Activated CD4-positive, CD25-positive, alpha-beta regulatory T cell (primary cell): ENCODE measurements around the gene KIF3B.
"Not testable (repeated sequence)": the region's sequence is repeated elsewhere in the genome, so short reads cannot be mapped to it uniquely, and the experiment has no call there.

Source experiments
- DNase-seq, 4 experiments: peaks; one replicate each; lab custom pipeline; 2025; lab: John Stamatoyannopoulos, UW

Gene KIF3B

GRCh38 chr20:32296412-32296811, 19.0 kb downstream of the KIF3B start:
- no peak for DNase-seq

- DNase-seq: no peak
Measured at GRCh38 chr20:32296819-32297420, 19.5 kb downstream of the KIF3B start.

- no peak for DNase-seq
Measured at GRCh38 chr20:32297439-32297838, 20.0 kb downstream of the KIF3B start.

GRCh38 chr20:32300647-32301046, 23.2 kb downstream of the KIF3B start:
- DNase-seq: no peak

- no peak for DNase-seq
Measured at GRCh38 chr20:32301719-32302506, 24.5 kb downstream of the KIF3B start.

- no peak for DNase-seq
Measured at GRCh38 chr20:32302507-32302872, 25.0 kb downstream of the KIF3B start.

- no peak for DNase-seq
Measured at GRCh38 chr20:32304131-32304746, 26.8 kb downstream of the KIF3B start.

GRCh38 chr20:32312718-32313424, 35.4 kb downstream of the KIF3B start:
- no peak for DNase-seq

GRCh38 chr20:32314768-32315167, 37.3 kb downstream of the KIF3B start:
- no peak for DNase-seq

- DNase-seq: no peak
Measured at GRCh38 chr20:32315399-32315798, 37.9 kb downstream of the KIF3B start.

- no peak for DNase-seq
Measured at GRCh38 chr20:32315891-32316290, 38.4 kb downstream of the KIF3B start.

GRCh38 chr20:32316667-32317066, 39.2 kb downstream of the KIF3B start:
- DNase-seq: no peak

- no peak for DNase-seq
Measured at GRCh38 chr20:32319100-32319499, 41.6 kb downstream of the KIF3B start.

- DNase-seq: no peak
Measured at GRCh38 chr20:32320305-32320704, 42.9 kb downstream of the KIF3B start.

- DNase-seq: no peak
Measured at GRCh38 chr20:32321390-32321789, 43.9 kb downstream of the KIF3B start.

GRCh38 chr20:32322260-32322659, 44.8 kb downstream of the KIF3B start:
- DNase-seq: not testable (repeated sequence)

- not testable (repeated sequence) for DNase-seq
Measured at GRCh38 chr20:32323761-32324160, 46.3 kb downstream of the KIF3B start.

- no peak for DNase-seq
Measured at GRCh38 chr20:32325706-32326503, 48.5 kb downstream of the KIF3B start.

- DNase-seq: no peak
Measured at GRCh38 chr20:32326504-32326845, 49.0 kb downstream of the KIF3B start.

- no peak for DNase-seq
Measured at GRCh38 chr20:32327087-32327681, 49.7 kb downstream of the KIF3B start.

- no peak for DNase-seq
Measured at GRCh38 chr20:32329817-32330554, 52.5 kb downstream of the KIF3B start.
